Hepatocyte (in vitro differentiated cells): ENCODE results near the gene HS3ST4. TPM values are rescaled to one million over a fixed set of nuclear protein-coding genes. Genes with fewer than 3 reads are reported as not detected.

Source experiments
- DNase-seq: peaks from one replicate; pipeline ENCODE4 v3.0.0-alpha.2; 2016; ENCODE audit warnings: low spot score
- H2AFZ ChIP-seq: fragments of 200-600 bp; sonication (generic); 2 replicates; pipeline ENCODE4 v1.6.0; 2016; ENCODE audit warnings: antibody characterized with exemption, mild to moderate bottlenecking
- H3K27ac ChIP-seq: fragments of 200-600 bp; sonication (generic); 2 replicates; pipeline ENCODE4 v1.5.1; 2016; ENCODE audit warnings: mild to moderate bottlenecking
- H3K27me3 ChIP-seq: fragments of 200-600 bp; sonication (generic); 2 replicates; pipeline ENCODE4 v1.6.1; 2016
- H3K36me3 ChIP-seq: fragments of 200-600 bp; sonication (generic); replicated peaks from 2 replicates; pipeline ENCODE4 v1.5.1; 2016; ENCODE audit warnings: low read depth; ENCODE audit not compliant: insufficient read depth
- H3K4me1 ChIP-seq: fragments of 200-600 bp; sonication (generic); 2 replicates; pipeline ENCODE4 v1.5.1; 2016; ENCODE audit warnings: mild to moderate bottlenecking, moderate library complexity; ENCODE audit not compliant: insufficient read depth
- H3K4me2 ChIP-seq: fragments of 200-600 bp; sonication (generic); 2 replicates; pipeline ENCODE4 v1.6.0; 2016
- H3K4me3 ChIP-seq: fragments of 200-600 bp; sonication (generic); 2 replicates; pipeline ENCODE4 v1.5.1; 2016; ENCODE audit warnings: mild to moderate bottlenecking
- H3K79me2 ChIP-seq: fragments of 200-600 bp; sonication (generic); 2 replicates; pipeline ENCODE4 v1.6.0; 2017; ENCODE audit warnings: mild to moderate bottlenecking
- H3K9me2 ChIP-seq: fragments of 200-600 bp; sonication (generic); replicated peaks from 2 replicates; pipeline ENCODE4 v1.6.0; 2017; ENCODE audit warnings: mild to moderate bottlenecking; ENCODE audit not compliant: insufficient read depth
- H3K9me3 ChIP-seq: fragments of 200-600 bp; sonication (generic); 2 replicates; pipeline ENCODE4 v1.5.1; 2016; ENCODE audit warnings: low read depth, mild to moderate bottlenecking
- H4K20me1 ChIP-seq: fragments of 200-600 bp; sonication (generic); 2 replicates; pipeline ENCODE4 v1.6.0; 2016; ENCODE audit warnings: mild to moderate bottlenecking; ENCODE audit not compliant: insufficient read depth, poor library complexity, severe bottlenecking
- CTCF ChIP-seq: fragments of 200-600 bp; sonication (generic); IDR thresholded peaks from 2 replicates; pipeline ENCODE4 v1.5.1; 2016; ENCODE audit warnings: antibody characterized with exemption, mild to moderate bottlenecking; ENCODE audit not compliant: poor library complexity
- EZH2 ChIP-seq: fragments of 200-600 bp; sonication (generic); IDR thresholded peaks from 2 replicates; pipeline ENCODE4 v1.6.1; 2016; ENCODE audit warnings: antibody characterized with exemption, mild to moderate bottlenecking, borderline replicate concordance
- EZH2phosphoT487 ChIP-seq: fragments of 200-600 bp; sonication (generic); IDR thresholded peaks from one replicate; pipeline ENCODE4 v1.6.1; 2018; ENCODE audit warnings: antibody characterized with exemption, mild to moderate bottlenecking, low read depth, moderate library complexity; ENCODE audit not compliant: unreplicated experiment, severe bottlenecking
- whole genome bisulfite sequencing: methylation state at CpG from one replicate; pipeline ENCODE4 v1.1.6; 2016; ENCODE audit warnings: low lambda C conversion rate; ENCODE audit errors: missing lambda C conversion rate; 5-methylcytosine and 5-hydroxymethylcytosine counted together
- polyA plus RNA-seq: library from polyadenylated mRNA; unstranded; fragments of >200 nt; fragmentation: Nextera tagmentation; extraction: Ambion mirVana; gene quantifications from 2 replicates; pipeline ENCODE4 v1.2.1, GENCODE V29; 2016
- total RNA-seq: library from RNA; depleted of rRNA; stranded (reverse); fragments of >200 nt; gene quantifications from 2 replicates; pipeline ENCODE4 v1.2.3, GENCODE V29; 2014

The HS3ST4 gene
- total and polyA plus RNA-seq, 2 experiments from 2014 or later, result 2.0 to 3.1 TPM

GRCh38 chr16:25721439-25721838 is 29.7 kb downstream of the HS3ST4 start:
- Histone ChIP-seq H3K4me2 (no peak overlapping the region), H3K79me2 (no peaks in the 10 kb centered on the region)
- TF ChIP-seq EZH2, result no peak

GRCh38 chr16:25726430-25727098 is 34.8 kb downstream of the HS3ST4 start:
- WGBS, result 72% methylated on average over 5 of the region's 5 CpGs
- no peaks in the 10 kb centered on the region for H3K9me3 ChIP-seq

More at GRCh38 chr16:25721439-25721838, 29.7 kb downstream of the HS3ST4 start:
- Histone ChIP-seq H3K4me3 (no peak overlapping the region), H4K20me1 (no peaks in the 10 kb centered on the region), H3K9me2 (no peaks in the 10 kb centered on the region), H3K4me1 (no peaks in the 10 kb centered on the region), H3K9me3 (no peaks in the 10 kb centered on the region), H3K27ac (no peak overlapping the region), H3K27me3 (peaks cover 9% of the 10 kb centered on the region), H3K36me3 (no peaks in the 10 kb centered on the region), H2AFZ (no peak overlapping the region)
- WGBS, result 76% methylated on average over 3 of the region's 3 CpGs
- no peak for DNase-seq

GRCh38 chr16:25729188-25729915 is 37.6 kb downstream of the HS3ST4 start:
- no peaks in the 10 kb centered on the region for H4K20me1 ChIP-seq
- H3K27ac ChIP-seq, result no peak overlapping the region
- H3K27me3 ChIP-seq, result no peaks in the 10 kb centered on the region
- H3K9me2 ChIP-seq, result no peaks in the 10 kb centered on the region
- H3K9me3 ChIP-seq, result no peaks in the 10 kb centered on the region
- WGBS, result 85% methylated on average over 15 of the region's 15 CpGs
- H3K4me2 ChIP-seq, result no peak overlapping the region
- no peaks in the 10 kb centered on the region for H3K79me2 ChIP-seq
- no peak overlapping the region for H3K4me3 ChIP-seq
- no peaks in the 10 kb centered on the region for H3K4me1 ChIP-seq
- DNase-seq, result no peak
- H2AFZ ChIP-seq, result no peak overlapping the region
- no peaks in the 10 kb centered on the region for H3K36me3 ChIP-seq
- TF ChIP-seq EZH2 (no peak), EZH2phosphoT487 (no peak), CTCF (no peak)

More at GRCh38 chr16:25726430-25727098, 34.8 kb downstream of the HS3ST4 start:
- no peak overlapping the region for H2AFZ ChIP-seq
- H3K4me1 ChIP-seq, result no peaks in the 10 kb centered on the region
- no peak overlapping the region for H3K27ac ChIP-seq
- H3K36me3 ChIP-seq, result no peaks in the 10 kb centered on the region
- DNase-seq, result no peak
- H4K20me1 ChIP-seq, result no peaks in the 10 kb centered on the region
- no peaks in the 10 kb centered on the region for H3K9me2 ChIP-seq
- no peaks in the 10 kb centered on the region for H3K27me3 ChIP-seq
- H3K4me3 ChIP-seq, result no peak overlapping the region
- H3K79me2 ChIP-seq, result no peaks in the 10 kb centered on the region
- TF ChIP-seq CTCF (no peak), EZH2 (no peak), EZH2phosphoT487 (no peak)
- H3K4me2 ChIP-seq, result no peak overlapping the region

- Histone ChIP-seq H3K4me3 (no peak overlapping the region), H3K79me2 (no peaks in the 10 kb centered on the region), H4K20me1 (no peaks in the 10 kb centered on the region), H3K9me2 (no peaks in the 10 kb centered on the region), H3K4me1 (no peaks in the 10 kb centered on the region), H3K27me3 (no peaks in the 10 kb centered on the region), H3K27ac (no peak overlapping the region), H2AFZ (no peak overlapping the region), H3K9me3 (no peaks in the 10 kb centered on the region), H3K4me2 (no peak overlapping the region), H3K36me3 (no peaks in the 10 kb centered on the region)
- 54% methylated on average over 3 of the region's 3 CpGs for WGBS
- DNase-seq, result no peak
- no peak for TF ChIP-seq EZH2phosphoT487
- no peak for TF ChIP-seq EZH2
- no peak for TF ChIP-seq CTCF
Measured at GRCh38 chr16:25730396-25730795, 38.6 kb downstream of the HS3ST4 start.
